Bronchial epithelial cell (primary cell): ENCODE results near the gene PPFIA1. TPM values are rescaled to one million over a fixed set of nuclear protein-coding genes. Genes with fewer than 3 reads are reported as not detected.
"Not testable (repeated sequence)": the region's sequence is repeated elsewhere in the genome, so short reads cannot be mapped to it uniquely, and the experiment has no call there.

Experiments used
- DNase-seq: peaks from one replicate; pipeline ENCODE4 v3.0.0-alpha.2; 2010; ENCODE audit warnings: low read depth
- FAIRE-seq: peaks from 2 replicates; lab custom pipeline; 2011; peaks lifted over from hg19 to GRCh38; lab: Jason Lieb, UNC
- H3K27me3 ChIP-seq: 2 replicates; pipeline ENCODE4 v1.5.1; 2011; ENCODE audit warnings: low read length; ENCODE audit not compliant: control insufficient read depth, insufficient read depth
- H3K36me3 ChIP-seq: 2 replicates; pipeline ENCODE4 v1.5.1; 2011; ENCODE audit warnings: low read length; ENCODE audit not compliant: control insufficient read depth, insufficient read depth
- H3K4me3 ChIP-seq: 2 replicates; pipeline ENCODE4 v1.5.1; 2011; ENCODE audit warnings: mild to moderate bottlenecking, low read depth, low read length, control low read depth
- total RNA-seq: library from RNA; depleted of rRNA; stranded (reverse); fragments of >200 nt; gene quantifications from 2 replicates; pipeline ENCODE4 v1.2.1, GENCODE V29; 2014
- TF ChIP-seq, protein P1 (sequence below): IDR thresholded peaks from 2 replicates; pipeline ENCODE4 v1.5.1; 2011; ENCODE audit warnings: mild to moderate bottlenecking, moderate library complexity, low read length, control low read depth, inconsistent platforms; ENCODE audit not compliant: insufficient read depth, severe bottlenecking

PPFIA1 gene
- total RNA-seq, 1 donor from 2014 or later, result 35.0 TPM

DNA sequence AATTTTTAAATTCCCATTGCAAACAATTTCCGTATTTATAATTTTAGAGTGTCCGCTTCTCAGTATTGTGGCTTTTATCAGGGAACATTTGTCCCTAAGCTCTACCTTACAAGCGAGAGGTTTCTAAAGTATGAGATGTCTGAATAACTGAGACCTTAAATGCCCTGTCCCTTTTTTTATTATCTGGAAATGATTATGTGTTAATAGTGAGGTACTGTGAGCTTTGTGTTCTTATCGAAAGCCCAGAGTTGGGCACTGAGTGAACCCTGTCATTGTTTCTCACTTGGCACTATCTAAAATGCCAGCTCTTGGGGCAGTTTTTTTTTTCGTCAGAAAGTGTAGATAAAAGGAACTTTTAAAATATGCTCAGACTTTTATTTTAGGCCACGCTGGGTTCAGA is 137.3 kb downstream of the PPFIA1 start:
- Histone ChIP-seq H3K36me3 (peaks cover 38% of the 10 kb centered on the region), H3K4me3 (no peak overlapping the region), H3K27me3 (no peaks in the 10 kb centered on the region)
- TF ChIP-seq, protein P1, sequence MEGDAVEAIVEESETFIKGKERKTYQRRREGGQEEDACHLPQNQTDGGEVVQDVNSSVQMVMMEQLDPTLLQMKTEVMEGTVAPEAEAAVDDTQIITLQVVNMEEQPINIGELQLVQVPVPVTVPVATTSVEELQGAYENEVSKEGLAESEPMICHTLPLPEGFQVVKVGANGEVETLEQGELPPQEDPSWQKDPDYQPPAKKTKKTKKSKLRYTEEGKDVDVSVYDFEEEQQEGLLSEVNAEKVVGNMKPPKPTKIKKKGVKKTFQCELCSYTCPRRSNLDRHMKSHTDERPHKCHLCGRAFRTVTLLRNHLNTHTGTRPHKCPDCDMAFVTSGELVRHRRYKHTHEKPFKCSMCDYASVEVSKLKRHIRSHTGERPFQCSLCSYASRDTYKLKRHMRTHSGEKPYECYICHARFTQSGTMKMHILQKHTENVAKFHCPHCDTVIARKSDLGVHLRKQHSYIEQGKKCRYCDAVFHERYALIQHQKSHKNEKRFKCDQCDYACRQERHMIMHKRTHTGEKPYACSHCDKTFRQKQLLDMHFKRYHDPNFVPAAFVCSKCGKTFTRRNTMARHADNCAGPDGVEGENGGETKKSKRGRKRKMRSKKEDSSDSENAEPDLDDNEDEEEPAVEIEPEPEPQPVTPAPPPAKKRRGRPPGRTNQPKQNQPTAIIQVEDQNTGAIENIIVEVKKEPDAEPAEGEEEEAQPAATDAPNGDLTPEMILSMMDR, result no peak
- no peak for DNase-seq
- FAIRE-seq, result no peak

GRCh38 chr11:70408326-70408725 is 137.8 kb downstream of the PPFIA1 start:
- H3K27me3 ChIP-seq, FAIRE-seq, DNase-seq, H3K4me3 ChIP-seq: not testable (repeated sequence)
- peaks cover 41% of the 10 kb centered on the region for H3K36me3 ChIP-seq

- H3K27me3 ChIP-seq, result no peaks in the 10 kb centered on the region
- TF ChIP-seq, protein P1, result no peak
- H3K36me3 ChIP-seq, result peaks cover 47% of the 10 kb centered on the region
- H3K4me3 ChIP-seq, result no peak overlapping the region
- no peak for DNase-seq
- FAIRE-seq, result no peak
Measured at GRCh38 chr11:70409437-70409836, 138.9 kb downstream of the PPFIA1 start.

- Histone ChIP-seq H3K36me3 (peaks cover 51% of the 10 kb centered on the region), H3K27me3 (no peaks in the 10 kb centered on the region), H3K4me3 (no peak overlapping the region)
- TF ChIP-seq, protein P1, result no peak
- no peak for FAIRE-seq
- DNase-seq, result no peak
Measured at GRCh38 chr11:70409871-70410270, 139.4 kb downstream of the PPFIA1 start.

GRCh38 chr11:70410276-70411205 is 140.1 kb downstream of the PPFIA1 start:
- no peak for FAIRE-seq

GRCh38 chr11:70411713-70412452 is 141.4 kb downstream of the PPFIA1 start:
- FAIRE-seq (no peak), DNase-seq (no peak)
- Histone ChIP-seq H3K4me3 (no peak overlapping the region), H3K36me3 (peaks cover 59% of the 10 kb centered on the region), H3K27me3 (no peaks in the 10 kb centered on the region)
- TF ChIP-seq, protein P1, result no peak

More at GRCh38 chr11:70410276-70411205, 140.1 kb downstream of the PPFIA1 start:
- Histone ChIP-seq H3K36me3 (peaks cover 56% of the 10 kb centered on the region), H3K4me3 (no peak overlapping the region), H3K27me3 (no peaks in the 10 kb centered on the region)
- TF ChIP-seq, protein P1, result no peak
- DNase-seq, result no peak
